T-cell (primary cell): ENCODE results near the gene ARMCX5. TPM values are rescaled to one million over a fixed set of nuclear protein-coding genes. Genes with fewer than 3 reads are reported as not detected.

Source experiments
- ATAC-seq, 4 experiments: fragments of 200-7000 bp in 3 of 4; fragments of 150-1000 bp in 1 of 4; cut with Tn5 transposase; replicated peaks in 1 of 4; 1 replicate in 3 of 4; 2 replicates in 1 of 4; pipeline ENCODE4 v1.10.0; 2021; ENCODE audit warnings: moderate library complexity in 3 of 4, mild to moderate bottlenecking in 2 of 4, moderate number of reproducible peaks in 1 of 4
- CTCF ChIA-PET, 2 donors: fragments of 300-600 bp; sonication (Branson Sonifier 250); formaldehyde crosslinking; loops; one replicate each; lab custom pipeline; 2022; ENCODE audit warnings: antibody characterized with exemption in 2 of 2; lab: Charles Lee
- POLR2A ChIA-PET, 2 donors: fragments of 300-600 bp; sonication (Branson Sonifier 250); formaldehyde crosslinking; loops; one replicate each; lab custom pipeline; 2022; ENCODE audit warnings: antibody characterized with exemption in 2 of 2; lab: Charles Lee
- DNase-seq, 35 experiments: peaks; one replicate each; pipeline versions ENCODE4 v3.0.0 to v3.0.0-alpha.2; 2013 to 2023
- H3K27ac ChIP-seq: one replicate; pipeline ENCODE4 v1.5.1; 2013; ENCODE audit warnings: low read length
- H3K27me3 ChIP-seq, 2 experiments: replicated peaks in 1 of 2; 1 replicate in 1 of 2; 2 replicates in 1 of 2; pipeline versions ENCODE4 v1.6.1 to v1.7.0; 2013; ENCODE audit warnings: low read length in 1 of 2, mixed read lengths in 1 of 2; ENCODE audit not compliant: control insufficient read depth in 2 of 2, insufficient read depth in 2 of 2; ENCODE audit errors: extremely low read depth in 1 of 2
- H3K36me3 ChIP-seq, 2 donors: 1 replicate in 1 of 2; 2 replicates in 1 of 2; pipeline versions ENCODE4 v1.6.1 to v1.7.0; 2013; ENCODE audit warnings: low read length in 1 of 2; ENCODE audit not compliant: control insufficient read depth in 2 of 2, insufficient read depth in 1 of 2; ENCODE audit errors: extremely low read depth in 1 of 2
- H3K4me1 ChIP-seq, 2 experiments: 1 replicate in 1 of 2; 2 replicates in 1 of 2; pipeline versions ENCODE4 v1.6.1 to v1.7.0; 2013; ENCODE audit warnings: low read length in 2 of 2, mixed read lengths in 1 of 2; ENCODE audit not compliant: insufficient read depth in 2 of 2, control insufficient read depth in 1 of 2; ENCODE audit errors: extremely low read depth in 1 of 2
- H3K4me3 ChIP-seq, 2 donors: 1 replicate in 1 of 2; 2 replicates in 1 of 2; pipeline versions ENCODE4 v1.5.1 to v1.7.0; 2013; ENCODE audit warnings: mild to moderate bottlenecking in 2 of 2, low read length in 1 of 2, moderate library complexity in 1 of 2; ENCODE audit not compliant: control insufficient read depth in 1 of 2; ENCODE audit errors: extremely low read depth in 1 of 2
- H3K9me3 ChIP-seq: 2 replicates; pipeline ENCODE4 v1.7.0; 2013
- H3K27ac Mint-ChIP-seq, 2 donors: one replicate each; pipeline ENCODE4 v1.8.0; 2020 to 2021; ENCODE audit warnings: mild to moderate bottlenecking in 2 of 2, mixed read lengths in 2 of 2
- H3K27me3 Mint-ChIP-seq, 2 donors: one replicate each; pipeline ENCODE4 v1.8.0; 2021 to 2022; ENCODE audit warnings: mixed read lengths in 2 of 2
- H3K36me3 Mint-ChIP-seq: one replicate; pipeline ENCODE4 v1.8.0; 2021; ENCODE audit warnings: mixed read lengths
- H3K4me1 Mint-ChIP-seq, 3 donors: one replicate each; pipeline ENCODE4 v1.8.0; 2020 to 2022; ENCODE audit warnings: mixed read lengths in 3 of 3, mild to moderate bottlenecking in 1 of 3
- H3K4me3 Mint-ChIP-seq, 3 donors: one replicate each; pipeline ENCODE4 v1.8.0; 2020 to 2022; ENCODE audit warnings: mild to moderate bottlenecking in 3 of 3, mixed read lengths in 3 of 3, moderate library complexity in 3 of 3
- H3K9me3 Mint-ChIP-seq, 3 donors: one replicate each; pipeline ENCODE4 v1.8.0; 2020 to 2022; ENCODE audit warnings: mixed read lengths in 3 of 3
- WGBS: methylation state at CpG from one replicate; pipeline ENCODE4 v1.1.5; 2013; ENCODE audit warnings: missing lambda C conversion rate; ENCODE audit not compliant: insufficient coverage; 5-methylcytosine and 5-hydroxymethylcytosine counted together
- total RNA-seq, 35 experiments: library from RNA in 6 of 35; stranded (reverse) in 6 of 35; fragments of 120-200 nt in 1 of 35; gene quantifications; one replicate each; pipeline versions ENCODE4 v1.2.1 to v1.2.4 and lab custom pipeline; 2013 to 2026

ARMCX5 gene
- total RNA-seq, 5 donors from 2014 or later (not counting 1 experiment from before 2014, with no cell fraction given): 10.5 to 14.4 (median 12.1) TPM

DNA sequence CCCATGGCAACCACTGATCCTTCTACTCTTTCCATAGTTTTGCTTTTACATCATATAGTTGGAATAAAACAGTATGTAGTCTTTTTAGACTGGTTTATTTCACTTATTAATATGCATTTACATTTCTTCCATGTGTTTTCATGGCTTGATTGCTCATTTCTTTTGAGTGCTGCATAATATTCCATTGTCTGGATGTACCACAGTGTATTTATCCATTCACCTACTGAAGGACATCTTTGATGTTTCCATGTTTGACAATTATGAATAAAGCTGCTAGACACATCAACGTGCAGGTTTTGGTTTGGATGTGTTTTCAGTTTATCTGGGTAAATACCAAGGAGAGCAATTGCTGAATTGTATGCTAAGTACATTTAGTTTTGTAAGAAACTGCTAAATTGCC, 38.2 kb downstream of the ARMCX5 start:
- no CpG with 5 or more reads among the region's 1 CpG for WGBS
- no peaks in the 10 kb centered on the region for H3K36me3 ChIP-seq
- Mint-ChIP-seq H3K9me3 (peaks cover 2 to 6% (median 4%) of the 10 kb centered on the region in 3 donors), H3K36me3 (peaks cover 23% of the 10 kb centered on the region), H3K4me3 (no peak overlapping the region), H3K27me3 (no peaks in the 10 kb centered on the region), H3K27ac (no peak overlapping the region), H3K4me1 (no peaks in the 10 kb centered on the region)
- no peaks in the 10 kb centered on the region for H3K27me3 ChIP-seq
- no peak overlapping the region for H3K27ac ChIP-seq
- POLR2A ChIA-PET: no interaction called here
- ATAC-seq (no peak), DNase-seq (no peak)
- H3K4me3 ChIP-seq: no peak overlapping the region
- H3K4me1 ChIP-seq: no peaks in the 10 kb centered on the region
- no peaks in the 10 kb centered on the region for H3K9me3 ChIP-seq
- CTCF ChIA-PET: no interaction called here

DNA sequence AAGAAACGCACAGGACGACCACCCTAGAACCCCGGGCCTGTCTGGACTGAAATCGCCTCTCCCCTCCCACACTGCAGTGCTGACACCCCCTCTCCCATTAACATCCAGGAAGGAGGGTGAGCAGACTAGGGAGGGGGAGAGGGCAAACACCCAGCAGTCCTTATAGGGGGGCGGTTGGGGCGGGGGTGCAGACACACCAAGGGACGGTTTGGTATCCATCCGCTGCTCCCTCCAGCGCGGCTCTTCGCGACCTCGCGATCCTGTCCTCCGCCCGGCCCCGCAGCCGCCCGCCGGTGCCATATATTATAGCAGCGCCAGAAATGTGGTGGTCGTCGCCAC, 51.6 kb downstream of the ARMCX5 start:
- Histone ChIP-seq H3K27ac (no peak overlapping the region), H3K36me3 (peaks cover 0 to 2% of the 10 kb centered on the region in 2 donors), H3K9me3 (no peaks in the 10 kb centered on the region), H3K4me1 (peaks cover 0 to 25% of the 10 kb centered on the region in 2 experiments), H3K4me3 (peak overlapping the region in 1 of 2 donors; percentile 87), H3K27me3 (no peaks in the 10 kb centered on the region)
- ChIA-PET POLR2A (no interaction called here), CTCF (no interaction called here)
- peak in 1 of 35 experiments; percentile 9 for DNase-seq
- 4% methylated on average over 13 of the region's 23 CpGs for WGBS
- ATAC-seq: peak; percentile 13 to 30 (median 28)
- Mint-ChIP-seq H3K4me3 (peak overlapping the region; percentile 97 to 99 (median 98)), H3K4me1 (peaks cover 17 to 36% (median 34%) of the 10 kb centered on the region in 3 donors), H3K27ac (peak overlapping the region; percentile 98), H3K9me3 (no peaks in the 10 kb centered on the region), H3K36me3 (peaks cover 15% of the 10 kb centered on the region), H3K27me3 (peaks cover 0 to 6% of the 10 kb centered on the region in 2 donors)

DNA sequence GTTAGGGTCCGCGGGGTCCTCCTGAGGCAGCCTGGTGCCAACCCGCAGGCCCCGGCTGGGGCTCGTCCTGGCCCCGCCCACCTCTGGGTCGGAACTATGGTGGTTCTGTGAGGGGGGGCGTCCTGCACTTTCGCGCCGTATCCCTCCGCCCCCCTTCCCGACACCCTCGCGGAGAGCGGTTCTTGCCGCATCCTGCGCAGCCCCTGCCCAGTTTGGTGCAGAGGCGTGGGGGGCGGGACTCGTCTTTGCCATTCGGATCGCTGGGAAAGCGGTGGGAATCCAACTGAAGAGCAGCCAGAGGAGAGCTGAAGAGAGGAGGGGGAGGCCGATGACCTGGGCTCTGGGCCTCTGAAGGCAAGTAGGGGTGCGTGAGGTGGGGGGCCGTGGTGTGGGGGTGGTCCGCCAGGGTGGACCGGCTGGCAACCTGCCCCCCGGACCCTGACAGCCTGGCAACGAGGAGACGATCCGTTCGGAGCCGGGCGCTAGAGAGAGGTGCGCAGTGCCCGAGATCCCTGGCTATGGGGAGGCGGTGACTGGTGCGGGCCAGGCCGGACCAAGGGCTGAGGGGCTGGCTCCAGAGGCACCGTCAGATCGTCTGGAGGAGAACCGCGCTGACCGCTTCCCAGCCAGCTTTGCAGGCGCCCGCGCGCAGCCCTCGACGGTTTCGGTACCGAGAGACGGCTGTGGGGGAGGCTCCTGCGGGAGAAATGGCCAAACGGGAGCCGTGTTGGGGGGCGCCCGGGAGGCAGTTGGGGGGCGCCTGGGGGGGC, 52.1 kb downstream of the ARMCX5 start, which contains the start of gene GPRASP1:
Gene GPRASP1, plus strand, starts transcription at position 242 of the 770 bp plus-strand sequence. CDS start 2,431 bp downstream, outside the sequence.
- no peaks in the 10 kb centered on the region for H3K9me3 Mint-ChIP-seq
- H3K27me3 Mint-ChIP-seq: peaks cover 0 to 6% of the 10 kb centered on the region in 2 donors
- H3K4me3 Mint-ChIP-seq: peak within 1 kb of the TSS; percentile 97 to 99 (median 98)
- ChIA-PET POLR2A (no interaction called here), CTCF (interaction anchor here (0.7 to 1.0 kb wide), 2 partner anchors 182 to 978 kb away, joined by 3 to 4 read pairs; no protein-coding TSS in a partner anchor)
- peak; percentile 70 to 75 (median 71) for ATAC-seq
- DNase-seq: peak; percentile 45 to 74 (median 62)
- no peaks in the 10 kb centered on the region for H3K9me3 ChIP-seq
- H3K27me3 ChIP-seq: no peaks in the 10 kb centered on the region
- H3K4me1 Mint-ChIP-seq: peaks cover 20 to 41% (median 40%) of the 10 kb centered on the region in 3 donors
- H3K4me3 ChIP-seq: peak within 1 kb of the TSS; percentile 65 to 87
- peak within 1 kb of the TSS; percentile 63 for H3K27ac ChIP-seq
- H3K36me3 ChIP-seq: peaks cover 0 to 2% of the 10 kb centered on the region in 2 donors
- peak within 1 kb of the TSS; percentile 98 for H3K27ac Mint-ChIP-seq
- H3K36me3 Mint-ChIP-seq: peaks cover 19% of the 10 kb centered on the region
- WGBS: 0% methylated on average over 18 of the region's 61 CpGs
- H3K4me1 ChIP-seq: peaks cover 0 to 25% of the 10 kb centered on the region in 2 experiments

DNA sequence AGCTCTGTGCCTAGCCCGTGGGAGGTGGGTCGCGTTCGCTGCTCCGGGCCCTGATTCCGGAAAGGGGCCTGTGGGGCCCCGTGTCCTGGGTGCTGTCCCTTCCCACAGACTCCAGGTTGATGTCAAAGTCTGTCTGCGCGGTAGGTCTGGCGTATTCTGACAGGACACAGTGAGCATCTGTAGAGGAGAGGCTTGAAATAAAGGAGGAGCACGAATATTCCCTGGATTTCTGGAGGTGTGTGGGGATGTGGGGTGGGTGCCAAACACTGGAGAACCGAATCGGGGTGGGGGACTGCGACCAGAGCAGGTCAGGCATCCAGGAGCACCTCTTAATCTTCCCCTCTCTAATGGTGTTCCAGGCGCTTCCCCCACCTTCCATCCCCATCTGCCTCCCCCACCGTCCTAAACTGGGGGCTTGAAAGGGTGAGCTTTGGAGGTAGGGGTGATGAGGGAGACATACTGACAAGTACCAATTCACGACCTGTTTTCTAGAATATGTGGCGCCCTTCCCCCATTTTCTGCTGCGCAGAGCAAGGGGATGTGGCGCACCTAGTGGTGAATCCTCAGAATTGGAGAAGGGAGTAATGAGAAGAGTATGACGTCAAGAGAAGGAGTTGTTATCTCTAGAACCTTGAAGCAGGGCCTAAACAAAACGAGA, 52.8 kb downstream of the ARMCX5 start:
- DNase-seq: peak; percentile 35 to 81 (median 61)
- H3K36me3 Mint-ChIP-seq: peaks cover 20% of the 10 kb centered on the region
- Histone ChIP-seq H3K9me3 (no peaks in the 10 kb centered on the region), H3K4me1 (peaks cover 0 to 25% of the 10 kb centered on the region in 2 experiments), H3K27me3 (no peaks in the 10 kb centered on the region), H3K36me3 (peaks cover 0 to 2% of the 10 kb centered on the region in 2 donors), H3K27ac (peak overlapping the region; percentile 63), H3K4me3 (peak overlapping the region; percentile 65 to 87)
- peak overlapping the region; percentile 97 to 99 (median 98) for H3K4me3 Mint-ChIP-seq
- 0% methylated on average over 2 of the region's 22 CpGs for WGBS
- no peaks in the 10 kb centered on the region for H3K9me3 Mint-ChIP-seq
- POLR2A ChIA-PET: no interaction called here
- H3K27ac Mint-ChIP-seq: peak overlapping the region; percentile 89 to 91
- ATAC-seq: peak; percentile 66 to 81 (median 68)
- H3K4me1 Mint-ChIP-seq: peaks cover 20 to 42% (median 42%) of the 10 kb centered on the region in 3 donors
- CTCF ChIA-PET: interaction anchor here (0.7 to 1.0 kb wide), 2 partner anchors 181 to 977 kb away, joined by 3 to 4 read pairs; no protein-coding TSS in a partner anchor
- peaks cover 0 to 6% of the 10 kb centered on the region in 2 donors for H3K27me3 Mint-ChIP-seq

Other genes with a start within 250 kb of the ARMCX5 start
- gene NXF2B, start 159.5 kb upstream of the ARMCX5 start, total RNA-seq: not detected
- gene TCP11X2, start 127.7 kb upstream of the ARMCX5 start, total RNA-seq: not detected
- gene TMSB15A, start 82.8 kb upstream of the ARMCX5 start, total RNA-seq: not detected
- gene GPRASP1, start 52.0 kb downstream of the ARMCX5 start, total RNA-seq: 10 to 100 TPM; 32.6 to 69.1 (median 36.0) TPM
- gene GPRASP2, start 112.9 kb downstream of the ARMCX5 start, total RNA-seq: 1 to 10 TPM; 1.3 to 3.1 (median 1.4) TPM
- 1 to 10 TPM; 1.5 to 3.1 (median 2.7) TPM for gene GPRASP3, start 121.2 kb downstream of the ARMCX5 start, total RNA-seq